Trophoblast cell (in vitro differentiated cells and primary cell): Measurements from ENCODE around the gene ATF7IP2.
"Not testable (repeated sequence)": the region's sequence is repeated elsewhere in the genome, so short reads cannot be mapped to it uniquely, and the experiment has no call there.

ENCODE experiments used
- DNase-seq, 2 donors: peaks; one replicate each; pipeline ENCODE4 v3.0.0-alpha.2; 2016
- H2AFZ ChIP-seq: 2 replicates; pipeline ENCODE4 v1.6.1; 2013; ENCODE audit warnings: low read length, moderate library complexity, mild to moderate bottlenecking; ENCODE audit not compliant: insufficient read depth, poor library complexity
- H2AK5ac ChIP-seq: 2 replicates; pipeline ENCODE4 v1.6.1; 2013; ENCODE audit warnings: mild to moderate bottlenecking, low read length
- H2BK120ac ChIP-seq: 2 replicates; pipeline ENCODE4 v1.6.1; 2013; ENCODE audit warnings: low read length, mild to moderate bottlenecking, moderate library complexity; ENCODE audit not compliant: insufficient read depth, poor library complexity
- H2BK12ac ChIP-seq: 2 replicates; pipeline ENCODE4 v1.6.1; 2013; ENCODE audit warnings: mild to moderate bottlenecking, low read length, moderate library complexity
- H2BK5ac ChIP-seq: 2 replicates; pipeline ENCODE4 v1.6.1; 2013; ENCODE audit warnings: low read length, low read depth, moderate library complexity, mild to moderate bottlenecking; ENCODE audit not compliant: poor library complexity
- H3K14ac ChIP-seq: 2 replicates; pipeline ENCODE4 v1.6.1; 2013; ENCODE audit warnings: mild to moderate bottlenecking, low read length
- H3K18ac ChIP-seq: 2 replicates; pipeline ENCODE4 v1.6.1; 2013; ENCODE audit warnings: mild to moderate bottlenecking, low read length
- H3K23ac ChIP-seq: 2 replicates; pipeline ENCODE4 v1.6.1; 2013; ENCODE audit warnings: low read length
- H3K27ac ChIP-seq: 2 replicates; pipeline ENCODE4 v1.5.1; 2013; ENCODE audit warnings: low read depth, mild to moderate bottlenecking, inconsistent platforms, low read length, moderate library complexity
- H3K27me3 ChIP-seq: 2 replicates; pipeline ENCODE4 v1.6.1; 2013; ENCODE audit warnings: inconsistent platforms, mild to moderate bottlenecking, low read length, moderate library complexity; ENCODE audit not compliant: insufficient read depth
- H3K36me3 ChIP-seq, 2 experiments: 1 replicate in 1 of 2; 2 replicates in 1 of 2; pipeline ENCODE4 v1.6.1; 2013; ENCODE audit warnings: low read length in 2 of 2, mild to moderate bottlenecking in 2 of 2, moderate library complexity in 1 of 2; ENCODE audit not compliant: insufficient read depth in 2 of 2, control insufficient read depth in 1 of 2
- H3K4ac ChIP-seq: 2 replicates; pipeline ENCODE4 v1.6.1; 2013; ENCODE audit warnings: low read depth, mild to moderate bottlenecking, low read length, moderate library complexity
- H3K4me1 ChIP-seq, 2 experiments: 1 replicate in 1 of 2; 2 replicates in 1 of 2; pipeline ENCODE4 v1.6.1; 2013; ENCODE audit warnings: low read length in 2 of 2, mild to moderate bottlenecking in 2 of 2, moderate library complexity in 1 of 2; ENCODE audit not compliant: insufficient read depth in 2 of 2, control insufficient read depth in 1 of 2
- H3K4me2 ChIP-seq: 2 replicates; pipeline ENCODE4 v1.6.1; 2013; ENCODE audit warnings: inconsistent platforms, mild to moderate bottlenecking, low read length, moderate library complexity
- H3K4me3 ChIP-seq: 2 replicates; pipeline ENCODE4 v1.5.1; 2013; ENCODE audit warnings: mild to moderate bottlenecking, low read depth, low read length, inconsistent platforms
- H3K79me1 ChIP-seq: one replicate; pipeline ENCODE4 v1.6.1; 2013; ENCODE audit warnings: low read length
- H3K79me2 ChIP-seq: 2 replicates; pipeline ENCODE4 v1.6.1; 2013; ENCODE audit warnings: low read length, mild to moderate bottlenecking; ENCODE audit not compliant: control insufficient read depth, insufficient read depth, poor library complexity
- H3K9ac ChIP-seq: 2 replicates; pipeline ENCODE4 v1.6.1; 2013; ENCODE audit warnings: mild to moderate bottlenecking, low read length
- H3K9me3 ChIP-seq: 2 replicates; pipeline ENCODE4 v1.6.1; 2013; ENCODE audit warnings: low read depth, mild to moderate bottlenecking, control low read depth, inconsistent platforms, low read length; ENCODE audit not compliant: insufficient read depth
- H4K12ac ChIP-seq: 2 replicates; pipeline ENCODE4 v1.6.1; 2013; ENCODE audit warnings: low read depth, mild to moderate bottlenecking, low read length, moderate library complexity
- H4K8ac ChIP-seq: 2 replicates; pipeline ENCODE4 v1.6.1; 2013; ENCODE audit warnings: low read depth, mild to moderate bottlenecking, low read length, moderate library complexity
- H4K91ac ChIP-seq: one replicate; pipeline ENCODE4 v1.6.1; 2013; ENCODE audit warnings: low read depth, mild to moderate bottlenecking, low read length, moderate library complexity
- WGBS: extraction: QIAGEN DNeasy Blood & Tissue Kit; methylation state at CpG from one replicate; pipeline ENCODE4 v1.1.7; 2013; ENCODE audit warnings: missing lambda C conversion rate; ENCODE audit not compliant: insufficient read length, insufficient coverage; ENCODE audit errors: extremely low coverage; 5-methylcytosine and 5-hydroxymethylcytosine counted together

The ATF7IP2 gene

GRCh38 chr16:10352262-10352661 is 33.6 kb upstream of the ATF7IP2 start:
- H3K18ac ChIP-seq = no peak overlapping the region
- no peak overlapping the region for H2AFZ ChIP-seq
- WGBS = no CpG with 5 or more reads among the region's 2 CpGs

GRCh38 chr16:10355589-10355988 is 30.3 kb upstream of the ATF7IP2 start:
- DNase-seq = no peak
- Histone ChIP-seq H3K4me3 (no peak overlapping the region), H3K18ac (no peak overlapping the region), H3K4me1 (peaks cover 3 to 4% of the 10 kb centered on the region in 2 experiments), H3K23ac (no peak overlapping the region), H4K12ac (no peak overlapping the region), H3K9ac (no peak overlapping the region), H3K4ac (no peak overlapping the region), H2AK5ac (no peak overlapping the region), H2BK5ac (no peak overlapping the region), H3K27ac (no peak overlapping the region), H3K79me1 (peaks cover 1% of the 10 kb centered on the region), H4K91ac (no peak overlapping the region), H2BK120ac (no peak overlapping the region), H3K36me3 (no peaks in the 10 kb centered on the region), H3K27me3 (no peaks in the 10 kb centered on the region), H3K14ac (no peak overlapping the region), H4K8ac (no peak overlapping the region), H3K9me3 (peaks cover 2% of the 10 kb centered on the region), H3K4me2 (no peak overlapping the region), H3K79me2 (no peaks in the 10 kb centered on the region), H2AFZ (no peak overlapping the region), H2BK12ac (no peak overlapping the region)
- WGBS = no CpG with 5 or more reads among the region's 23 CpGs

More at GRCh38 chr16:10352262-10352661, 33.6 kb upstream of the ATF7IP2 start:
- H2AK5ac ChIP-seq = no peak overlapping the region
- H3K4me1 ChIP-seq = peaks cover 3 to 4% of the 10 kb centered on the region in 2 experiments
- no peak overlapping the region for H3K9ac ChIP-seq
- H3K4me2 ChIP-seq = no peak overlapping the region
- no peak overlapping the region for H2BK12ac ChIP-seq
- H4K8ac ChIP-seq = no peak overlapping the region
- H3K4me3 ChIP-seq = no peak overlapping the region
- no peak overlapping the region for H4K91ac ChIP-seq
- H2BK120ac ChIP-seq = no peak overlapping the region
- no peak overlapping the region for H3K14ac ChIP-seq
- peaks cover 2% of the 10 kb centered on the region for H3K9me3 ChIP-seq
- H3K79me1 ChIP-seq = no peaks in the 10 kb centered on the region
- H3K36me3 ChIP-seq = no peaks in the 10 kb centered on the region
- no peaks in the 10 kb centered on the region for H3K79me2 ChIP-seq
- H3K4ac ChIP-seq = no peak overlapping the region
- H3K27ac ChIP-seq = no peak overlapping the region
- H4K12ac ChIP-seq = no peak overlapping the region
- H3K23ac ChIP-seq = no peak overlapping the region
- no peak overlapping the region for H2BK5ac ChIP-seq
- no peaks in the 10 kb centered on the region for H3K27me3 ChIP-seq
- no peak for DNase-seq

GRCh38 chr16:10356870-10357842 is 28.7 kb upstream of the ATF7IP2 start:
- H3K27ac ChIP-seq = peak overlapping the region; percentile 29
- no peaks in the 10 kb centered on the region for H3K79me2 ChIP-seq
- no peaks in the 10 kb centered on the region for H3K27me3 ChIP-seq
- no peak overlapping the region for H4K12ac ChIP-seq
- H2AFZ ChIP-seq = no peak overlapping the region
- no peak overlapping the region for H3K14ac ChIP-seq
- no peak for DNase-seq
- H3K4me2 ChIP-seq = no peak overlapping the region
- no peak overlapping the region for H3K9ac ChIP-seq
- peak overlapping the region; percentile 18 for H2BK120ac ChIP-seq
- no peak overlapping the region for H3K4ac ChIP-seq
- H3K4me3 ChIP-seq = no peak overlapping the region
- H4K8ac ChIP-seq = no peak overlapping the region
- peaks cover 2% of the 10 kb centered on the region for H3K9me3 ChIP-seq
- H2BK12ac ChIP-seq = no peak overlapping the region
- peak overlapping the region; percentile 68 for H3K18ac ChIP-seq
- H3K23ac ChIP-seq = no peak overlapping the region
- peak overlapping the region; percentile 28 for H4K91ac ChIP-seq
- no peak overlapping the region for H2AK5ac ChIP-seq
- H3K79me1 ChIP-seq = peaks cover 1% of the 10 kb centered on the region
- peak overlapping the region; percentile 34 for H2BK5ac ChIP-seq
- H3K36me3 ChIP-seq = no peaks in the 10 kb centered on the region
- no CpG with 5 or more reads among the region's 11 CpGs for WGBS
- H3K4me1 ChIP-seq = peaks cover 3 to 4% of the 10 kb centered on the region in 2 experiments

GRCh38 chr16:10361747-10362076 is 24.1 kb upstream of the ATF7IP2 start:
- H3K79me1 ChIP-seq, H3K18ac ChIP-seq, H3K4me3 ChIP-seq, H4K12ac ChIP-seq, H2BK120ac ChIP-seq, H3K27ac ChIP-seq, H3K4ac ChIP-seq, H3K27me3 ChIP-seq, H2AFZ ChIP-seq, H2AK5ac ChIP-seq, H2BK12ac ChIP-seq, H4K8ac ChIP-seq, H3K9ac ChIP-seq, H3K9me3 ChIP-seq, H3K23ac ChIP-seq, H3K4me2 ChIP-seq, H4K91ac ChIP-seq, H3K79me2 ChIP-seq, H3K14ac ChIP-seq, H2BK5ac ChIP-seq, H3K4me1 ChIP-seq, H3K36me3 ChIP-seq, DNase-seq: not testable (repeated sequence)
- no CpG with 5 or more reads among the region's 8 CpGs for WGBS
